HepG2 (cell line): ENCODE results near the gene MTUS2. TPM values are rescaled to one million over a fixed set of nuclear protein-coding genes. Genes with fewer than 3 reads are reported as not detected.

Source experiments
- ATAC-seq: fragments of 200-7000 bp; cut with Tn5 transposase; 3 replicates; pipeline ENCODE4 v1.9.1; 2020; ENCODE audit warnings: mild to moderate bottlenecking, moderate library complexity
- BruUV-seq: library from RNA; stranded (reverse); fragments of 400-500 nt; replicated peaks from 2 replicates; lab custom pipeline; 2021; lab: Mats Ljungman, UMichigan
- CTCF ChIA-PET: fragments of 300-600 bp; formaldehyde crosslinking; extraction: SDS; loops from one replicate; lab custom pipeline; 2021; ENCODE audit warnings: low total read pairs, inconsistent platforms, low intra/inter-chr PET ratio; lab: Yijun Ruan, JAX
- POLR2A ChIA-PET: fragments of 350-600 bp; sonication (Branson Sonifier 250); formaldehyde crosslinking; loops from one replicate; lab custom pipeline; 2020; ENCODE audit warnings: antibody characterized with exemption, inconsistent platforms; lab: Yijun Ruan, JAX
- DNase-seq: peaks from one replicate; pipeline ENCODE4 v3.0.0-alpha.2; 2015; ENCODE audit warnings: low spot score
- FAIRE-seq: peaks from 3 replicates; lab custom pipeline; 2011; peaks lifted over from hg19 to GRCh38; lab: Jason Lieb, UNC
- H2AFZ ChIP-seq: one replicate; pipeline ENCODE4 v1.6.1; 2011; ENCODE audit warnings: low read length, inconsistent platforms
- H3K27ac ChIP-seq: fragments of 300-600 bp; 3 replicates; pipeline ENCODE4 v1.8.0; 2011; ENCODE audit warnings: mixed run types, mild to moderate bottlenecking, mixed read lengths, low read length, inconsistent platforms; ENCODE audit not compliant: insufficient read depth; ENCODE audit errors: extremely low read length
- H3K27me3 ChIP-seq, 2 experiments: fragments of 200-600 bp in 1 of 2; 2 replicates in 1 of 2; 3 replicates in 1 of 2; pipeline versions ENCODE4 v1.6.0 to v1.8.0; 2011; ENCODE audit warnings: low read length in 2 of 2, mild to moderate bottlenecking in 2 of 2, moderate library complexity in 2 of 2, inconsistent platforms in 1 of 2; ENCODE audit not compliant: insufficient read depth in 2 of 2, control insufficient read depth in 1 of 2
- H3K36me3 ChIP-seq, 2 experiments: fragments of 200-600 bp in 1 of 2; replicated peaks in 1 of 2; 2 replicates in 1 of 2; 3 replicates in 1 of 2; pipeline versions ENCODE4 v1.5.1 to v1.8.0; 2011; ENCODE audit warnings: low read length in 2 of 2, inconsistent platforms in 1 of 2; ENCODE audit not compliant: insufficient read depth in 2 of 2, control insufficient read depth in 1 of 2
- H3K4me1 ChIP-seq: 2 replicates; pipeline ENCODE4 v1.5.1; 2012; ENCODE audit warnings: low read length, inconsistent platforms; ENCODE audit not compliant: insufficient read depth
- H3K4me2 ChIP-seq: 2 replicates; pipeline ENCODE4 v1.6.0; 2011; ENCODE audit warnings: low read depth, low read length, inconsistent platforms
- H3K4me3 ChIP-seq, 3 experiments: fragments of 200-600 bp in 1 of 3; sonication (generic), shearing (Covaris generic) in 1 of 3; replicated peaks in 1 of 3; 2 replicates each; pipeline ENCODE4 v1.5.1; 2011 to 2016; ENCODE audit warnings: low read length in 3 of 3, inconsistent platforms in 2 of 3, low read depth in 2 of 3, mild to moderate bottlenecking in 2 of 3, control low read depth in 1 of 3, mixed read lengths in 1 of 3; ENCODE audit not compliant: insufficient read depth in 1 of 3
- H3K79me2 ChIP-seq: one replicate; pipeline ENCODE4 v1.6.1; 2011; ENCODE audit warnings: low read length, inconsistent platforms; ENCODE audit not compliant: insufficient read depth
- H3K9ac ChIP-seq: 2 replicates; pipeline ENCODE4 v1.6.0; 2011; ENCODE audit warnings: mild to moderate bottlenecking, low read depth, low read length, inconsistent platforms; ENCODE audit not compliant: insufficient read depth
- H3K9me3 ChIP-seq: 2 replicates; pipeline ENCODE4 v1.5.1; 2012; ENCODE audit warnings: mild to moderate bottlenecking, low read length
- H4K20me1 ChIP-seq: 2 replicates; pipeline ENCODE4 v1.6.0; 2011; ENCODE audit warnings: inconsistent platforms, mild to moderate bottlenecking, low read length, moderate library complexity; ENCODE audit not compliant: insufficient read depth
- DNMT1 ChIP-seq: sonication (generic); formaldehyde crosslinking; IDR thresholded peaks from 2 replicates; pipeline ENCODE4 v1.5.1; 2020; ENCODE audit warnings: mild to moderate bottlenecking, missing genetic modification reagents
- GFI1 ChIP-seq: sonication (generic); formaldehyde crosslinking; IDR thresholded peaks from 2 replicates; pipeline ENCODE4 v1.5.0; 2020; ENCODE audit warnings: missing genetic modification reagents, mild to moderate bottlenecking, borderline replicate concordance
- HNRNPK ChIP-seq: fragments of 200-400 bp; formaldehyde crosslinking; IDR thresholded peaks from 2 replicates; pipeline ENCODE4 v1.6.1; 2018; ENCODE audit warnings: low read length, low read depth, moderate library complexity, mild to moderate bottlenecking; ENCODE audit not compliant: poor library complexity, severe bottlenecking
- MTA1 ChIP-seq: sonication (generic); formaldehyde crosslinking; IDR thresholded peaks from 2 replicates; pipeline ENCODE4 v1.4.0; 2020; ENCODE audit warnings: missing genetic modification reagents, mild to moderate bottlenecking, borderline replicate concordance
- POLR2G ChIP-seq: fragments of 200-400 bp; formaldehyde crosslinking; IDR thresholded peaks from 2 replicates; pipeline ENCODE4 v1.6.1; 2018; ENCODE audit warnings: mild to moderate bottlenecking, low read depth, low read length, moderate library complexity
- SP4 ChIP-seq: sonication (generic); formaldehyde crosslinking; IDR thresholded peaks from 2 replicates; pipeline ENCODE4 v1.8.1; 2023; ENCODE audit warnings: mild to moderate bottlenecking, missing genetic modification reagents
- ZBTB7B ChIP-seq: sonication (generic); formaldehyde crosslinking; IDR thresholded peaks from 2 replicates; pipeline ENCODE4 v1.4.0; 2020; ENCODE audit warnings: missing genetic modification reagents
- ZNF292 ChIP-seq: sonication (generic); formaldehyde crosslinking; IDR thresholded peaks from 2 replicates; pipeline ENCODE4 v1.8.1; 2022; ENCODE audit warnings: mild to moderate bottlenecking, low read depth, missing genetic modification reagents, borderline replicate concordance
- ZNF329 ChIP-seq: sonication (generic); formaldehyde crosslinking; IDR thresholded peaks from 2 replicates; pipeline ENCODE4 v1.9.0; 2021; ENCODE audit warnings: low read depth, mild to moderate bottlenecking, missing genetic modification reagents
- ZNF572 ChIP-seq: sonication (generic); formaldehyde crosslinking; IDR thresholded peaks from 2 replicates; pipeline ENCODE4 v1.5.1; 2020; ENCODE audit warnings: mild to moderate bottlenecking, missing genetic modification reagents
- ZNF773 ChIP-seq: sonication (generic); formaldehyde crosslinking; IDR thresholded peaks from 2 replicates; pipeline ENCODE4 v1.4.0; 2020; ENCODE audit warnings: missing genetic modification reagents, borderline replicate concordance
- WGBS: methylation state at CpG from one replicate; pipeline ENCODE4 v1.1.6; 2017; ENCODE audit warnings: low lambda C conversion rate; 5-methylcytosine and 5-hydroxymethylcytosine counted together
- in situ Hi-C: cut with HindIII; loops from 2 replicates; pipeline ENCODE4 v1.10.0; 2017; ENCODE audit warnings: low pct_unique_long_range_greater_than_20kb; ENCODE audit not compliant: extremely low pct_ligation_motif_present
- intact Hi-C: fragments of 100-400 bp; cut with micrococcal nuclease; formaldehyde crosslinking; loops from one replicate; pipeline ENCODE4 v1.10.0; 2022; ENCODE audit not compliant: unreplicated experiment
- polyA plus RNA-seq, 8 experiments: library from polyadenylated mRNA; depleted of rRNA in 3 of 8; stranded (reverse) in 7 of 8; unstranded in 1 of 8; fragments of >200 nt; fragmentation: Illumina TruSeq in 4 of 8; extraction: Trizol in 4 of 8; gene quantifications; 2 replicates each; pipeline versions ENCODE4 v1.2.1 to v1.2.3, GENCODE V29; 2011 to 2016; ENCODE audit warnings: low read depth in 4 of 8, missing spikeins in 1 of 8, mixed read lengths in 1 of 8; ENCODE audit not compliant: insufficient read depth in 1 of 8
- total RNA-seq, 5 experiments: library from RNA; depleted of rRNA; stranded (reverse); fragments of >200 nt; fragmentation: Illumina TruSeq; extraction: Trizol; gene quantifications; 2 replicates each; pipeline ENCODE4 v1.2.3, GENCODE V29; 2016; ENCODE audit warnings: low read depth in 1 of 5
- TF ChIP-seq, protein P1 (sequence below): sonication (generic); formaldehyde crosslinking; conservative IDR thresholded peaks from 2 replicates; pipeline ENCODE4 v1.8.1; 2023; ENCODE audit warnings: missing genetic modification reagents
- TF ChIP-seq, protein P2 (sequence below): IDR thresholded peaks from 2 replicates; pipeline ENCODE4 v1.6.1; 2018; ENCODE audit warnings: missing genetic modification reagents, mild to moderate bottlenecking, missing compliant biosample characterization
- TF ChIP-seq, protein P3 (sequence below): sonication (generic); formaldehyde crosslinking; IDR thresholded peaks from 2 replicates; pipeline ENCODE4 v1.5.1; 2020; ENCODE audit warnings: missing genetic modification reagents, mild to moderate bottlenecking, borderline replicate concordance
- TF ChIP-seq, protein P4 (sequence below): IDR thresholded peaks from 2 replicates; pipeline ENCODE4 v1.6.1; 2016; ENCODE audit warnings: control low read depth

Gene MTUS2
- total and polyA plus RNA-seq, 2 of the 13 experiments (the other 11 are each of a cell fraction or from before 2014, with no cell fraction given): not detected

DNA sequence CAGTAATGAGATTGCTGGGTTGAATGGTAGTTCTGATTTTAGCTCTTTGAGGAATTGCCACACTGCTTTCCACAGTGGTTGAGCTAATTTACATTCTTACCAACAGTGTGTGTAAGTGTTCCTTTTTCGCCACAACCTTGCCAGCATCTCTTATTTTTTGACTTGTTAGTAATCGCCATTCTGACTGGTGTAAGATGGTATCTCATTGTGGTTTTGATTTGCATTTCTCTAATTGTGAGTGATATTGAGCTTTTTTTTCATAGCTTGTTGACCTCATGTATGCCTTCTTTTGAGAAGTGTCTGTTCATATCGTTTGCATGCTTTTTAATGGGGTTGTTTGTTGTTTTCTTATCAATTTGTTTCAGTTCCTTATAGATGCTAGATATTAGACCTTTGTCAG lies 245.0 kb downstream of the MTUS2 start:
- Histone ChIP-seq H3K9ac (no peak overlapping the region), H3K27ac (no peak overlapping the region), H3K79me2 (no peaks in the 10 kb centered on the region), H3K4me2 (no peak overlapping the region), H3K4me1 (no peaks in the 10 kb centered on the region), H4K20me1 (no peaks in the 10 kb centered on the region), H3K4me3 (no peak overlapping the region), H3K27me3 (no peaks in the 10 kb centered on the region), H3K36me3 (no peaks in the 10 kb centered on the region), H2AFZ (no peak overlapping the region), H3K9me3 (peaks cover 95% of the 10 kb centered on the region)
- in situ Hi-C loops (no loop called here), intact Hi-C loops (no loop called here)
- DNase-seq (no peak), FAIRE-seq (no peak), ATAC-seq (no peak)
- BruUV-seq: no TSS peak
- TF ChIP-seq, protein P1, sequence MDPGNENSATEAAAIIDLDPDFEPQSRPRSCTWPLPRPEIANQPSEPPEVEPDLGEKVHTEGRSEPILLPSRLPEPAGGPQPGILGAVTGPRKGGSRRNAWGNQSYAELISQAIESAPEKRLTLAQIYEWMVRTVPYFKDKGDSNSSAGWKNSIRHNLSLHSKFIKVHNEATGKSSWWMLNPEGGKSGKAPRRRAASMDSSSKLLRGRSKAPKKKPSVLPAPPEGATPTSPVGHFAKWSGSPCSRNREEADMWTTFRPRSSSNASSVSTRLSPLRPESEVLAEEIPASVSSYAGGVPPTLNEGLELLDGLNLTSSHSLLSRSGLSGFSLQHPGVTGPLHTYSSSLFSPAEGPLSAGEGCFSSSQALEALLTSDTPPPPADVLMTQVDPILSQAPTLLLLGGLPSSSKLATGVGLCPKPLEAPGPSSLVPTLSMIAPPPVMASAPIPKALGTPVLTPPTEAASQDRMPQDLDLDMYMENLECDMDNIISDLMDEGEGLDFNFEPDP (CRISPR knock-in tag): no peak
- TF ChIP-seq ZNF773 (CRISPR knock-in tag) (no peak), MTA1 (CRISPR knock-in tag) (no peak), ZNF329 (CRISPR knock-in tag) (no peak), GFI1 (CRISPR knock-in tag) (no peak), SP4 (CRISPR knock-in tag) (no peak), ZBTB7B (CRISPR knock-in tag) (no peak), HNRNPK (no peak), ZNF572 (CRISPR knock-in tag) (no peak), ZNF292 (CRISPR knock-in tag) (no peak), DNMT1 (CRISPR knock-in tag) (no peak), POLR2G (no peak)
- TF ChIP-seq, protein P2, sequence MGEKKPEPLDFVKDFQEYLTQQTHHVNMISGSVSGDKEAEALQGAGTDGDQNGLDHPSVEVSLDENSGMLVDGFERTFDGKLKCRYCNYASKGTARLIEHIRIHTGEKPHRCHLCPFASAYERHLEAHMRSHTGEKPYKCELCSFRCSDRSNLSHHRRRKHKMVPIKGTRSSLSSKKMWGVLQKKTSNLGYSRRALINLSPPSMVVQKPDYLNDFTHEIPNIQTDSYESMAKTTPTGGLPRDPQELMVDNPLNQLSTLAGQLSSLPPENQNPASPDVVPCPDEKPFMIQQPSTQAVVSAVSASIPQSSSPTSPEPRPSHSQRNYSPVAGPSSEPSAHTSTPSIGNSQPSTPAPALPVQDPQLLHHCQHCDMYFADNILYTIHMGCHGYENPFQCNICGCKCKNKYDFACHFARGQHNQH (CRISPR knock-in tag): no peak
- TF ChIP-seq, protein P3, sequence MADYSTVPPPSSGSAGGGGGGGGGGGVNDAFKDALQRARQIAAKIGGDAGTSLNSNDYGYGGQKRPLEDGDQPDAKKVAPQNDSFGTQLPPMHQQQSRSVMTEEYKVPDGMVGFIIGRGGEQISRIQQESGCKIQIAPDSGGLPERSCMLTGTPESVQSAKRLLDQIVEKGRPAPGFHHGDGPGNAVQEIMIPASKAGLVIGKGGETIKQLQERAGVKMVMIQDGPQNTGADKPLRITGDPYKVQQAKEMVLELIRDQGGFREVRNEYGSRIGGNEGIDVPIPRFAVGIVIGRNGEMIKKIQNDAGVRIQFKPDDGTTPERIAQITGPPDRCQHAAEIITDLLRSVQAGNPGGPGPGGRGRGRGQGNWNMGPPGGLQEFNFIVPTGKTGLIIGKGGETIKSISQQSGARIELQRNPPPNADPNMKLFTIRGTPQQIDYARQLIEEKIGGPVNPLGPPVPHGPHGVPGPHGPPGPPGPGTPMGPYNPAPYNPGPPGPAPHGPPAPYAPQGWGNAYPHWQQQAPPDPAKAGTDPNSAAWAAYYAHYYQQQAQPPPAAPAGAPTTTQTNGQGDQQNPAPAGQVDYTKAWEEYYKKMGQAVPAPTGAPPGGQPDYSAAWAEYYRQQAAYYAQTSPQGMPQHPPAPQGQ (CRISPR knock-in tag): no peak
- TF ChIP-seq, protein P4, sequence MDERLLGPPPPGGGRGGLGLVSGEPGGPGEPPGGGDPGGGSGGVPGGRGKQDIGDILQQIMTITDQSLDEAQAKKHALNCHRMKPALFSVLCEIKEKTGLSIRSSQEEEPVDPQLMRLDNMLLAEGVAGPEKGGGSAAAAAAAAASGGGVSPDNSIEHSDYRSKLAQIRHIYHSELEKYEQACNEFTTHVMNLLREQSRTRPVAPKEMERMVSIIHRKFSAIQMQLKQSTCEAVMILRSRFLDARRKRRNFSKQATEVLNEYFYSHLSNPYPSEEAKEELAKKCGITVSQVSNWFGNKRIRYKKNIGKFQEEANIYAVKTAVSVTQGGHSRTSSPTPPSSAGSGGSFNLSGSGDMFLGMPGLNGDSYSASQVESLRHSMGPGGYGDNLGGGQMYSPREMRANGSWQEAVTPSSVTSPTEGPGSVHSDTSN (CRISPR knock-in tag): no peak
- ChIA-PET CTCF (no interaction called here), POLR2A (no interaction called here)
- 3% methylated on average over 3 of the region's 3 CpGs for WGBS
